Limb (tissue), 2 donors: ENCODE measurements around the gene WFDC5.

Experiments
- DNase-seq, 2 donors: peaks; one replicate each; pipeline ENCODE4 v3.0.0-alpha.2; 2016; ENCODE audit errors: extremely low spot score in 2 of 2

WFDC5 gene

DNA sequence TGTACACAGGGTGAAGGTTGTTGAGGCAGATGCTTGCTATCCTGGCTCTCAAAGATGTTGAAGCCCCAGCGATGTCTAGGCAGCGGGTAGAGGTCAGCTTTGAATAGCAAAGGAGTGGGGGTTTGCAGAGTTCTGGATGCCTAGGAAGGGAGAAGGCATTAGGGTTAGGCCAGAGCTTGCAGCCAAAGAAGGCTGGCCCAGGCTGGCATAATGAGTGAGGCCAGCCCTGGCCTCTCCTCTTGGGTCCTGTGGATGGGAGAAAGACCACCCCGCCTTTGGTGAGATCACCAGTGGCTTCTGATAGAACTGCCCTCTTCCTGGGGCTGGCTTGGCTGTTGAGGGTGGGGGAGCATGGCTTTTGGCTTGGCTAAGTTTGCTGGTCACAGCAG lies 406 bp upstream of the WFDC5 start:
- no peak for DNase-seq

DNA sequence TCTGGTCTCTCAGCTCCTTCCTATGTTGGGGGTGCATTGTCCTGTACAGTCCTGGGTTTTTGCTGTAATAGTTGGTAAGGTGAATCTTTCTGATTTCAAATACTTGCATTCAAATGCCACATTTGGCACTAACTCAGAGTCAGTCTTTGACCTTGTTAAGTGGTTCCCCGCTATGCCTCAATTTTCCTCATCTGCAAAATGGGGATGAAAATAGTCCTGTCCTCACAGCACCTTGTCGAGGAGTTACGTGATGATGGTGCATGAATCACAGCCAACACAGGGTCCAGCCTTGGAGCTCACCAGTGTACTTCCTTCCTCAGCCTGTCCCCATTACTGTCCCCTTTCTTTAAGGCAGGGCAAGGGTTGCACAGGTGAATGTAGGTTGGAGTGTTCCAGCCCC lies 1.1 kb downstream of the WFDC5 start:
- DNase-seq = no peak

DNA sequence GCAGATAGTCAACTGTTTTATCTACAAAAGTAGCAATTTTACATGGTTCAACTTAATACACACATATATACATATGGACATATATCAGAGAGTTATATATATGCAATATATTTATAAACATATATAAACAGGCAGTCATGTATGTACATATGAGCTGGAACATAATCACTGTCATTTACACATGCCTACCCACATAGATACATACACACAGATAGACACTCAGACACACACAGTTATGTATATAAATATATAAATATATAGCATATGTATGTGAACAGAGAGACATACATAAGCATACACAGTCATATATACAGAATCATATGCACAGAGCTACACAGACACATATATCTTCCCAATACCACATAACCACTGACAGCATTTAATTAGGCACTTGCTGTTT lies 2.2 kb downstream of the WFDC5 start:
- DNase-seq = no peak

DNA sequence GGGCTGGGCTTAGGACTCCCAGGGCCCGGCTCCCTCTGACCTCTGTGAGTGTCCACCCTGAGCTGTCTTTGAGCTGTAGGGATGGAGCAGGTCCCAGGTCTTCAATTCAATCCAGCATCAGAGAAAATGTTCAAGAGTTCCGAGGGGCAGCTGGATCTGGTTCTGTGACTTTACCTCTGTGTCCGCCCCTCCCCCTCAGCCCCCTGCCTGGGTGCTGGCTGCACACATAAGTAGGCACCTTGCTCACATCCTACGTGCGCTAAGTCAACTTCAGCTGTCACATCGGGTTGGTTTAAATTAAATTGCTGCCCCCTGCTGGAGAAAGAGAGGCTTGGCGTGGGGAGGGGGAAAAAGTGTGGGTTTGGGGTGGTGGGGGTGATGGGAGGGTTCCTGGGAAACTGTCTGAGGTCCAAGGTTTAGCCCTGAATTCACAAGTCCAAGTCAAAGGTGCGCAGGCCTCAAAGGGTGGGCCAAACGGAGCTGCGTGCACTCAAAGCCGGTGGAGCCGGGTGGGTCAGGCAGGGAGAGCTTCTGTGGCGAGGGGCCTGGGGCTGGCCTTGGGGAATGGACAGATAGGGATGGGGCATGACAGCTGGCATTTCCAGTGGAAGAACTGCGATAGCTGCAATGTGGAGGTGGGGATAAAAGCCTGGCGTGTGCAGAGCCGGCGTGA lies 3.0 kb downstream of the WFDC5 start:
- no peak for DNase-seq

GRCh38 chr20:45111285-45111684 lies 3.7 kb downstream of the WFDC5 start:
- DNase-seq = no peak

GRCh38 chr20:45110301-45110700 lies 4.7 kb downstream of the WFDC5 start:
- DNase-seq = no peak

- DNase-seq = no peak
Observed at GRCh38 chr20:45109634-45110033, 5.3 kb downstream of the WFDC5 start.

GRCh38 chr20:45105317-45105716 lies 9.7 kb downstream of the WFDC5 start:
- no peak for DNase-seq

DNA sequence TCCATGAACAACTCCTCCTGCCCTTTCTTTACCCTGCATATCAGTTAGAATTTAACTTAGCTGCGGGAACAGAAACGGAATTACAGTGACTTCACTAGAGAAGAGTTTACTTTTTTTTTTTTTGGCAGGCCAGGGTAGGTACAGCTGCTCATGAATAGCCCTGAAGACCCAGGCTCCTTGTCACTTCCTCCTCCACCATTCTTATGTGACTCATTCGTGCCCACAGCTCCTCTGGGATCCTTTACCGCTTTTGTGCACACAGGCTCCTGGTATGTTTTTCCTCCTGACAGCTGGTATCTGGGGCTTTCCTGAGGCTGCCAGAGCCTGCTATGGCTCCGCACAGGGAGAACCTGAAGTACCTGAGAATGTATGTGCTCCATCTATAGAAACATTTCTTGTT lies 10.2 kb downstream of the WFDC5 start:
- no peak for DNase-seq

DNA sequence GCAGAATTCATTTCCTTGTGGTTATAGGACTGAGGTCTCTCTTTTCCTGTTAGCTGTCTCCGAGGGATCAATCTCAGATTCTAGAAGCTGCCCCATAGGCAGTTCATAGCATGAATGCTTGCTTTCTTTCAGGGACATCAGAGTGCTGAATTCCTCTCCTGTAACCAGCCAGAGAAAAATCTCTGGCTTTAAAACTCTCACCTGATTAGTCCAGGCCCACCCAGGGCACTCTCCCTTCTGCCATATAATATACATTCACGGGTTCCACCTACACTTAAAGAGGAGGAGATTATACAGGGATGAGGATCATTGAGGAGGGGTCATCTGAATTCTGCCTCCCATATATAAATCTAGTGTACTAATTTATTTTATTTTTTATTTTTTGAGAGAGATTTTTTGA lies 11.9 kb downstream of the WFDC5 start:
- no peak for DNase-seq

GRCh38 chr20:45101333-45101850 lies 13.6 kb downstream of the WFDC5 start:
- no peak for DNase-seq

- no peak for DNase-seq
Observed at GRCh38 chr20:45100563-45101245, 14.3 kb downstream of the WFDC5 start, which contains the start of gene KCNS1. Gene KCNS1 (minus strand): TSS chr20:45101127. CDS start chr20:45099236, 1,891 bp downstream.

DNA sequence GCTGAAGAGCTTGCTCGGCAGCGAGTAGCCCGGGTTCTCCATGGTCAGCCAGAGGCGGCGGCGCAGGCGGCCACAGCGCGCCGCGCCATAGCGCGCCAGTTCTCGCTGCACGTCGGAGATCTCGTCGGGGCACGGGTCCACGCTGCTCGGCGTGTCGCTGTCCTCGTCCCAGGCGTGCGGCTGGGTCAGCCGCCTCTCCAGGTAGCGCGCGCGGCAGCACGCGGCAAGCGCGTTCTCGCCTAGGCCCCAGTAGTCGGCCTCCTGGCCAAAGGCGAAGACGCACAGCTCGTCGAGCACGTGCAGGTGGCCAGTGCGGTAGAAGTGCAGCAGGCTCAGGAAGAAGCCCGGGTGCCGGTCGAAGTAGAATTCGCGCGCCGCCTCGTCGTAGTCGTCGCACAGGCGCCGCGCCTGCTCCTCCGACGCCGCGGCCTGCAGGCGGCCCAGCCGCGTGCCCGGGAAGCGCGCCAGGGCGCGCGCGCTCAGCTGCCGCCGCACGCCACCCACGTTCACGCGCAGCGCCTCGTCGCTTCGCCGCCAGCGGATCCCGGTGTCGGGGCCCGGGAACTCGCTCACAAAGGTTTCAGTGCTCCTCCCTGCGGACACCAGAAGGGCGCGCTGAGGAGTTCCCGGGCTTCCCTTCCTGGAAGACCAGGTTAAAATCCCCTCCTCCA lies 16.7 kb downstream of the WFDC5 start:
- peak in 1 of 2 donors; percentile 68 for DNase-seq

- peak in 1 of 2 donors; percentile 57 for DNase-seq
Observed at GRCh38 chr20:45097485-45098102, 17.4 kb downstream of the WFDC5 start.

DNA sequence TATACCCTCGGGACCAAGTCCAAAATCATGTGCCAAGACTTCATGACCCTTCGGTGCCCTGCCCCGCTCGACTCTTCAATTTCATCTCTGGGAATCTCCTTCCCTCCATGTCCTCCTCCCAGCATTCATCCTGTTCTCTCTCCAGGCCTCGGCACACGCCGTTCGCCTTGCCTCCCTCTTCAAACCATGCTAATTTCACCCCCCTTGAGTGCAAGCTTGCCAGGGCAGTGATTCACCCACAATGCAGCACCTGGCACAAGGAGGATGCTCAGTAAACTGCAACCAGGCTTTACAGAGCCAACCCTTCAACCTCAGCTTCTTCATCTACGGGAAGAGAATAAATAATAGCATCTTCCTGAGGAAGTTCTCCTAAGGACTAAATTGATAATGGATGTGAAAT lies 18.2 kb downstream of the WFDC5 start:
- no peak for DNase-seq

GRCh38 chr20:45095805-45096238 lies 19.2 kb downstream of the WFDC5 start:
- DNase-seq = peak; percentile 55 to 75

DNA sequence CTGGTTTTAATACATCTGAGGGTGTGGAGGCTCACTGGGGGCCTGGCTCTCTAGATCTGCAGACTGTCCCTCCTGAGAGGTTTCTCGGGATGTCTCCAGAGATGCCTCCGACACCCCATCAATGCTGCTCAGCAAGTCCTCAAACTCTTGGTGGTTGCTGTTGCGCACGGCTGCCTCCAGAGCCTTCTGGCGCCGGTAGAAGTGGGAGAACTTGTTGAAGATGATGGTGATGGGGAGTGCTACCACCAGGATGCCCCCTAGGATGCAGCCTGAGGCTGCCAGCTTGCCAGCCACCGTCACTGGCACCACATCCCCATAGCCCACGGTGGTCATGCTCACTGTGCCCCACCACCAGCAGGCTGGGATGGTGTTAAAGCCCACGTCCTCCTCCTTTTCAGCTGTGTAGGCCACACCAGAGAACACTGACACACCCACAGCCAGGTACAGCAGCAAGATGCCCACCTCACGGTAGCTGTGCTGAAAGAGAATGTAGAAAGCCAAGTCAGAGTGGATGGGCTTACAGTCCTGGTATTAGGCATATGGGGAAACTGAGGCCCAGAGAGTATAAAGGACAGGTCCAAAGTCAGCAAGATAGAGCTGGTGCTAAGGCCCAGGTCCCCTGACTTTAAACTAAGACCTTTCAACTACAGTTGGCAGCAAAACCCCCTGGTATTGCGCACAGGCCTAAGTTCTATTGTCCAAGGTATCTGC lies 20.0 kb downstream of the WFDC5 start:
- DNase-seq = no peak

- no peak for DNase-seq
Observed at GRCh38 chr20:45094201-45094600, 20.8 kb downstream of the WFDC5 start.

GRCh38 chr20:45092898-45093297 lies 22.1 kb downstream of the WFDC5 start:
- no peak for DNase-seq

DNA sequence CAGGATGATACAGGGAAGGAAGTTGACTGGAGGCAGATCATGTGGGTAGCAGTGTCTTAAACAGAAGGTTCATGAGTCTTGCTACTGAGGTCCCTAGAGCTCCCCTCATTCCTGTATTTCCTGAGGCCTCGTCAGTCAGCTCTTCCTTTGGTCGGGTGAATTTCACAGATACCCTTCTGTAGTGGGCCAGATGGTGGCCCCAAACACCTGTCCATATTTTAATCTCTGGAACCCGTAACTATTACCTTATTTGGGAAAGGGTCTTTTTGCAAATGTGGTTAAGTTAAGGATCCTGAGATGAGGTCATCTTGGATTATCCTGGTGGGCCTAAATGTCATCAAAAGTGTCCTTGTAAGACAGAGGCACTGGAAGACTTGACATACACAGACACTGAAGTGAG lies 23.6 kb downstream of the WFDC5 start:
- no peak for DNase-seq

- DNase-seq = no peak
Observed at GRCh38 chr20:45090481-45090880, 24.5 kb downstream of the WFDC5 start.
